GM12892 (cell line): ENCODE data around the gene CAMK2B.

Experiments used
- POLR2A ChIP-seq: IDR thresholded peaks from 2 replicates; pipeline ENCODE4 v1.6.1; 2011; ENCODE audit warnings: low read depth, low read length, control low read depth
- POLR2AphosphoS5 ChIP-seq: IDR thresholded peaks from 2 replicates; pipeline ENCODE4 v1.6.1; 2011; ENCODE audit warnings: low read depth, low read length, control low read depth
- TAF1 ChIP-seq: IDR thresholded peaks from 2 replicates; pipeline ENCODE4 v1.6.1; 2011; ENCODE audit warnings: low read depth, mild to moderate bottlenecking, control low read depth, low read length, borderline replicate concordance

GRCh38 chr7:44189993-44190872 is 135.2 kb downstream of the CAMK2B start:
- TF ChIP-seq POLR2A: no peak
- no peak for TF ChIP-seq POLR2AphosphoS5
- TF ChIP-seq TAF1: no peak
